GM12878 (cell line): Measurements from ENCODE around the gene DBN1.

ENCODE experiments used
- FOS ChIP-seq: IDR thresholded peaks from 3 replicates; pipeline ENCODE4 v1.6.1; 2011; ENCODE audit warnings: borderline replicate concordance; ENCODE audit not compliant: insufficient read length; ENCODE audit errors: extremely low read depth
- GABPA ChIP-seq: IDR thresholded peaks from 2 replicates; pipeline ENCODE4 v1.6.1; 2014; ENCODE audit warnings: antibody characterized with exemption, low read depth, mild to moderate bottlenecking, inconsistent platforms
- KDM1A ChIP-seq: fragments of 200-600 bp; sonication (generic); IDR thresholded peaks from 2 replicates; pipeline ENCODE4 v1.6.1; 2016; ENCODE audit warnings: borderline replicate concordance
- NR2C2 ChIP-seq: IDR thresholded peaks from 2 replicates; pipeline ENCODE4 v1.6.1; 2011; ENCODE audit warnings: borderline replicate concordance, low read depth; ENCODE audit not compliant: control insufficient read depth, insufficient read length
- POLR2A ChIP-seq: IDR thresholded peaks from 2 replicates; pipeline ENCODE4 v1.6.1; 2011; ENCODE audit warnings: low read depth, mild to moderate bottlenecking, low read length
- POLR2AphosphoS5 ChIP-seq: IDR thresholded peaks from 2 replicates; pipeline ENCODE4 v1.6.1; 2011; ENCODE audit warnings: mild to moderate bottlenecking, low read length, inconsistent platforms
- SP1 ChIP-seq: IDR thresholded peaks from one replicate; pipeline ENCODE4 v1.6.1; 2011; ENCODE audit warnings: low read depth, low read length
- TBL1XR1 ChIP-seq: IDR thresholded peaks from 2 replicates; pipeline ENCODE4 v1.6.1; 2012; ENCODE audit warnings: low read depth, low read length, improper control_type of control experiment
- ZNF24 ChIP-seq: fragments of 450-650 bp; IDR thresholded peaks from 2 replicates; pipeline ENCODE4 v1.6.1; 2017; ENCODE audit warnings: antibody characterized with exemption, mild to moderate bottlenecking
- ZNF622 ChIP-seq: fragments of 450-650 bp; IDR thresholded peaks from 2 replicates; pipeline ENCODE4 v1.6.1; 2017; ENCODE audit warnings: mild to moderate bottlenecking, inconsistent platforms
- TF ChIP-seq, protein P1 (sequence below), 3 experiments: IDR thresholded peaks in 2 of 3; conservative IDR thresholded peaks in 1 of 3; 2 replicates each; pipeline ENCODE4 v1.5.1; 2011; ENCODE audit warnings: low read depth in 3 of 3, low read length in 3 of 3, mild to moderate bottlenecking in 3 of 3, control low read depth in 2 of 3, moderate library complexity in 2 of 3, inconsistent platforms in 1 of 3, mixed read lengths in 1 of 3; ENCODE audit not compliant: control insufficient read depth in 2 of 3, insufficient read depth in 1 of 3; ENCODE audit errors: extremely low read depth in 1 of 3

DNA sequence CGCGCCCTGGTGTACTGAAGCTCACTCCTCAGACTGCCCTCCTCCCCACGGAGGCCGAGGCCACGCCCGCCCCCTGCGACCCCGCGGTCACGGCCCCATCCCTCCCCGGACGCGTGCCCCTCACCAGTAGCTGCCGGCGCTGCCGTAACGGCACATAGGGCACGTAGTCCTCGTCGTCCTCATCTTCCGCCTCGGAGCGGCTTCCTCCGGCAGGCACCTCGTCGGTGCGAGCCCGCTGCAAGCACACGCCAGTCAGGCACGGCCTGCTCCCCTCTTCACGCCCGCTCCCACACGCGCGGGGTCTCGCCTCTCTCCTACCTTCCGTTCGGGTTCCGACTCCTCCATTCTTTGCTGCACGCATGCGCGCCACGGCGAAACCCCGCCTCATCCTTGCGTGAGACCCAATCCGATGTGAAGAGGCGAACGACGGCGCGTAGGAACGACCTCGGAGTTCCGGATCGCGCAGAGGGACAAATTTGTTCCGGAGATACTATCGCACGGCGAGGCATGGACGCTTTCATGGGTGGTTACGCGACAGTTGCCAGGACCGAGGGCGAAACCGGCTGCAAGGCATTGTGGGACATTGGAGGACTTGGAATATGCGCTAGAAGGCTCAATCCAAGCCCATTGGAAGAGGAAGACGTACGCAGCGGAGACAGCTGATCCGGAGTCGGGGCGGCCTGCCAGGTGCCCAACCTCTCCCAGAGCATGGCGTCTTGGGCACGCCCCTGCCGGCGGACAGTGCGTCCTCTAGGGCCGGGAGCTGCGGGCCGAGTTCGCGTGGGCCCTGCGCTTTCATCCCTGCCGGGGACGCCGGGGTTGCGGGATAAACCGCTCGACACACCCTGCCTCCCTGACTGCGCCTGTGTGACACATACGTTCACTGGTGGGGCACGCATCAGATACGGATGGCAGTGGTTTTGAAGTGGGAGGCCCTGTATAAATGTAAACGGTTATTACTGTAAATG, 43.5 kb upstream of the DBN1 start, which contains the start of gene DDX41:
- no peak for TF ChIP-seq FOS
- TF ChIP-seq, protein P1, sequence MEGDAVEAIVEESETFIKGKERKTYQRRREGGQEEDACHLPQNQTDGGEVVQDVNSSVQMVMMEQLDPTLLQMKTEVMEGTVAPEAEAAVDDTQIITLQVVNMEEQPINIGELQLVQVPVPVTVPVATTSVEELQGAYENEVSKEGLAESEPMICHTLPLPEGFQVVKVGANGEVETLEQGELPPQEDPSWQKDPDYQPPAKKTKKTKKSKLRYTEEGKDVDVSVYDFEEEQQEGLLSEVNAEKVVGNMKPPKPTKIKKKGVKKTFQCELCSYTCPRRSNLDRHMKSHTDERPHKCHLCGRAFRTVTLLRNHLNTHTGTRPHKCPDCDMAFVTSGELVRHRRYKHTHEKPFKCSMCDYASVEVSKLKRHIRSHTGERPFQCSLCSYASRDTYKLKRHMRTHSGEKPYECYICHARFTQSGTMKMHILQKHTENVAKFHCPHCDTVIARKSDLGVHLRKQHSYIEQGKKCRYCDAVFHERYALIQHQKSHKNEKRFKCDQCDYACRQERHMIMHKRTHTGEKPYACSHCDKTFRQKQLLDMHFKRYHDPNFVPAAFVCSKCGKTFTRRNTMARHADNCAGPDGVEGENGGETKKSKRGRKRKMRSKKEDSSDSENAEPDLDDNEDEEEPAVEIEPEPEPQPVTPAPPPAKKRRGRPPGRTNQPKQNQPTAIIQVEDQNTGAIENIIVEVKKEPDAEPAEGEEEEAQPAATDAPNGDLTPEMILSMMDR (IDR thresholded peaks at IDR 0.05 in 2 of 3, conservative IDR thresholded peaks at IDR 0.05 in 1 of 3; ENCODE audit: control insufficient read depth in 2 of 3, extremely low read depth in 1 of 3, insufficient read depth in 1 of 3, low read depth in 3 of 3, low read length in 3 of 3), result no peak
- TF ChIP-seq KDM1A, result no peak
- TF ChIP-seq NR2C2, result no peak
- no peak for TF ChIP-seq TBL1XR1
- no peak for TF ChIP-seq POLR2A
- TF ChIP-seq GABPA, result no peak
- peak; percentile 83 for TF ChIP-seq POLR2AphosphoS5
- no peak for TF ChIP-seq ZNF622
- TF ChIP-seq ZNF24, result no peak
- peak; percentile 66 for TF ChIP-seq SP1
